ENCODE measurements around the gene ZNF503. TPM values are rescaled to one million over a fixed set of nuclear protein-coding genes. Genes with fewer than 3 reads are reported as not detected.

The ZNF503 gene, protein sequence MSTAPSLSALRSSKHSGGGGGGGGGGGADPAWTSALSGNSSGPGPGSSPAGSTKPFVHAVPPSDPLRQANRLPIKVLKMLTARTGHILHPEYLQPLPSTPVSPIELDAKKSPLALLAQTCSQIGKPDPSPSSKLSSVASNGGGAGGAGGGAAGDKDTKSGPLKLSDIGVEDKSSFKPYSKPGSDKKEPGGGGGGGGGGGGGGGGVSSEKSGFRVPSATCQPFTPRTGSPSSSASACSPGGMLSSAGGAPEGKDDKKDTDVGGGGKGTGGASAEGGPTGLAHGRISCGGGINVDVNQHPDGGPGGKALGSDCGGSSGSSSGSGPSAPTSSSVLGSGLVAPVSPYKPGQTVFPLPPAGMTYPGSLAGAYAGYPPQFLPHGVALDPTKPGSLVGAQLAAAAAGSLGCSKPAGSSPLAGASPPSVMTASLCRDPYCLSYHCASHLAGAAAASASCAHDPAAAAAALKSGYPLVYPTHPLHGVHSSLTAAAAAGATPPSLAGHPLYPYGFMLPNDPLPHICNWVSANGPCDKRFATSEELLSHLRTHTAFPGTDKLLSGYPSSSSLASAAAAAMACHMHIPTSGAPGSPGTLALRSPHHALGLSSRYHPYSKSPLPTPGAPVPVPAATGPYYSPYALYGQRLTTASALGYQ
- 10 to 100 TPM in 1 of 3 donors, 1 to 10 TPM in 2; 3.7 to 32.3 (median 6.1) TPM for total RNA-seq
- long read RNA-seq, donor 1, transcript ZNF503-201 (2 exons, 3,347 nt): major isoform, 15 of 36 reads
- long read RNA-seq, donor 1, partial matches to known transcripts: 20 of 36 reads
- long read RNA-seq, donor 1, other reads (novel, unspliced or antisense): 1 of 36 reads
- long read RNA-seq, donor 2, partial matches to known transcripts: 0 of 1 reads
- long read RNA-seq, donor 2, other reads (novel, unspliced or antisense): 1 of 1 reads

DNA sequence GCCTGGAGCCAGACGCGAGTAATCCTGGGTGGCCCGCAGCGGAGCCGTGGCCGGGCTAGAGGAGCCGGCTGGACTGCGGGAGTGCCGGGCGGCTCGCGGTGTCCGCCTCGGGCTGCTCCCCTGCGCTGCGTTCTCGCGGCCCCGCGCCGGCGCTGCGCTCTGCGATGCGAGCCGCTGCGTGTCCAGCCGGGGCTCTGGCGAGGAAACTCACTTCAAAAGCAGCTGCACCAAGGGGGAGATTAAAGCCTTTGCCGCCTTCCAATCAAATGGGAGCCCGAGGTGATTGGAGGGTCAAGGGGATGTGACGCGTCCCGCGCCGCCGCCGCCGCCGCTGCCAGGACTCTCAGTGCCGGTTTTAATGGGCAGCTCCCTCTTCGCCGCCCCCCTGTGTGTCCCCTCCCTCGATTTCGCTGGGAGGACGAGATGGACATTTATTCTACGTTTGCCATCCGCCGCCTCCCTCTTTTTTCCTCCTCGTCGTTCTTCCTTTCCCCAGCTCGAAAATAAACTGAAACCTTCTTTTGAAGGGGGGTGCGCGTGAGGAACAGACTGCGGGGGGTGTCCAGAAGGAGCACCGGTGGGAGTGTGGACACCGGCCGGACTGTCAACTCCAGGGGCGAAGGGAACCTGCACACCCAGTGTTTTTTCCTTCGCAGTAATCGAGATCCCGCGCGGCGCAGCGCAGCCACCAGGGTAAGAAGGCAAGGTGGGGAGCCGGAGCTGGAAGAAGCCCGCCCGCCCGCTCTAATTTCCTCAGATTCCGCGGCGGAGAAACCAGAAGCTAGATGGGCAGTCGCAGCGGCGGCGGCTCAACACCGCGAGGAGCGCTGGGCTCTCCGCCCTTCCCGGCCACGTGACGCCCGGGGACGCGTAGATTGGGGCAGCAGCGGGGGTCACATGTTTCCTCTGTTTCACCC, at the start of gene ZNF503:
Gene ZNF503, minus strand, starts transcription at position 196 of the 917 bp plus-strand sequence. CDS start 345 bp downstream, outside the sequence.
- intact Hi-C loops (cut with DNase I, micrococcal nuclease): loop anchor here (5.0 to 10.0 kb wide), 3 partner anchors 103 to 635 kb away; no protein-coding TSS in a partner anchor
- peak; percentile 94 to 95 (median 95) for DNase-seq
- Histone ChIP-seq H3K9me3 (no peaks in the 10 kb centered on the region), H3K4me1 (ENCODE audit: low read depth) (peaks cover 15% of the 10 kb centered on the region), H3K4me3 (peak within 1 kb of the TSS; percentile 57), H3K36me3 (ENCODE audit: low read depth) (no peaks in the 10 kb centered on the region)
- ATAC-seq: peak; percentile 75
- TF ChIP-seq, protein P1, sequence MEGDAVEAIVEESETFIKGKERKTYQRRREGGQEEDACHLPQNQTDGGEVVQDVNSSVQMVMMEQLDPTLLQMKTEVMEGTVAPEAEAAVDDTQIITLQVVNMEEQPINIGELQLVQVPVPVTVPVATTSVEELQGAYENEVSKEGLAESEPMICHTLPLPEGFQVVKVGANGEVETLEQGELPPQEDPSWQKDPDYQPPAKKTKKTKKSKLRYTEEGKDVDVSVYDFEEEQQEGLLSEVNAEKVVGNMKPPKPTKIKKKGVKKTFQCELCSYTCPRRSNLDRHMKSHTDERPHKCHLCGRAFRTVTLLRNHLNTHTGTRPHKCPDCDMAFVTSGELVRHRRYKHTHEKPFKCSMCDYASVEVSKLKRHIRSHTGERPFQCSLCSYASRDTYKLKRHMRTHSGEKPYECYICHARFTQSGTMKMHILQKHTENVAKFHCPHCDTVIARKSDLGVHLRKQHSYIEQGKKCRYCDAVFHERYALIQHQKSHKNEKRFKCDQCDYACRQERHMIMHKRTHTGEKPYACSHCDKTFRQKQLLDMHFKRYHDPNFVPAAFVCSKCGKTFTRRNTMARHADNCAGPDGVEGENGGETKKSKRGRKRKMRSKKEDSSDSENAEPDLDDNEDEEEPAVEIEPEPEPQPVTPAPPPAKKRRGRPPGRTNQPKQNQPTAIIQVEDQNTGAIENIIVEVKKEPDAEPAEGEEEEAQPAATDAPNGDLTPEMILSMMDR (IDR thresholded peaks at IDR 0.05): no peak

DNA sequence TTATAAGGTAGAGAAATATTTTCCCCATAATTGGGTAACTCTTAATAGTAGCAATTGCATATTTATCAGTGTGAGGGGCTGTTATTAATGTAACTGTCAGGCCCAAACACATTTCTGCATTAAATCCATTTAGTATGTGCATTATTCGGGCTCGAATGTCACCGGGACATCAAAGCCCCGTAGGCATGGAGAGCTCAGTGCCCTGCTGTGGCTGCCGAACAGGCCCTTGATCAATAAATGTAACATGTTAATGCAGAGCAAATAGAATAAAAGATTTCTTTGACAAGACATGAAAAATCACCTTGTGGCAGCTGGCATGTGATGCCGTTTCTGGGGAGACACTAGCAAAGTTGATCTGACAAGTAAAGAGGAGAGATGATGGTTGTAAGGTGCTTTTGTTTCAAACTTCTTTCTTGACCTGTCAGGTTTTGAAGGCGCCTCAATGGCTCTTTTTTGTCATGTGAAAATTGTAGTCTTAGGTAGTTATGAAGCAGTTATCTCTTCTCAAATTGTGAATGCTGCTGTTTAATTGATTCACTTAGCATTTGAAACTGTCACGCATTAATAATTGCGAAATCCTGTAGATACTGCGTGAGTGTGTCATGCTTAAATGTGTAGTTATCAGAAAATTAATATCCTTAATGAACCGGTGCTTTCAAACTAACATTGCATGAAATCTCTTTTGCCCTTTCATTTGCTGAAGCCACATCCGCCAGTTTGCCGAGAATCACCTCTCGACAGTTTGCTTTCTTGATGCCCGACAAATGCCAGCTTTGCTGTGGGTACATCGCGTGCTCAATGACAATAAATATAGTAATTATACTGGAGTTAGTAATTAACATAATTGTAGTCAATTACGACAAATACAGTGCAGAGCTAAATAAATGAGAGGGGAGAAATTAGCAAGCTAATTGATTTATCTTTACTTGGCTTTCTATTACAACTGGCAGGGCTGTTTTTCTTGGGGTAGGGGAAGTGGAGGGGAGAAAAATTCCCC, 49.4 kb upstream of the ZNF503 start:
- DNase-seq (no peak), ATAC-seq (no peak)
- TF ChIP-seq, protein P1 (IDR thresholded peaks at IDR 0.05): no peak
- Histone ChIP-seq H3K4me1 (ENCODE audit: low read depth) (peaks cover 20% of the 10 kb centered on the region), H3K36me3 (ENCODE audit: low read depth) (no peaks in the 10 kb centered on the region), H3K9me3 (no peaks in the 10 kb centered on the region), H3K4me3 (no peak overlapping the region)
- intact Hi-C loops (cut with DNase I, micrococcal nuclease): no loop called here

DNA sequence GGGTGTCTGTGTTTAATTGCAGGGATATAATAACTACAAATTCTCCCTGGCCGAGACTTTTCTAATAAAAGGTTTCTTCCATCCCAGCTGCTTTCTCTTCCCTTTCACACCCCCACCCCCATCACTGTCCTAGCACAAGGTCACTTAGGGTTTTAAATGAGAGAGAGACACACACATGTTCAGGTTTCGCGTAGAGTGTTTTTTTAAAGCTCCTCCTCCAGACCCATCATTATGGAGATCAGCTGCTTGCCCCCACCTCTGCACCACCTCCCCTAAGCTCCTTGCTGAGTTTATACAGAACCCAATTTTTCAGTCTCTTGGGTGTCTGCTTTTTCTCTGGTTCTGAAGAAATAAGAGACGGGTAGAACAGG, 48.5 kb upstream of the ZNF503 start:
- TF ChIP-seq, protein P1 (IDR thresholded peaks at IDR 0.05): no peak
- DNase-seq (no peak), ATAC-seq (no peak)
- H3K4me1 ChIP-seq (ENCODE audit: low read depth): peaks cover 20% of the 10 kb centered on the region
- H3K4me3 ChIP-seq: no peak overlapping the region
- H3K9me3 ChIP-seq: no peaks in the 10 kb centered on the region
- H3K36me3 ChIP-seq (ENCODE audit: low read depth): no peaks in the 10 kb centered on the region
- intact Hi-C loops (cut with DNase I, micrococcal nuclease): no loop called here

DNA sequence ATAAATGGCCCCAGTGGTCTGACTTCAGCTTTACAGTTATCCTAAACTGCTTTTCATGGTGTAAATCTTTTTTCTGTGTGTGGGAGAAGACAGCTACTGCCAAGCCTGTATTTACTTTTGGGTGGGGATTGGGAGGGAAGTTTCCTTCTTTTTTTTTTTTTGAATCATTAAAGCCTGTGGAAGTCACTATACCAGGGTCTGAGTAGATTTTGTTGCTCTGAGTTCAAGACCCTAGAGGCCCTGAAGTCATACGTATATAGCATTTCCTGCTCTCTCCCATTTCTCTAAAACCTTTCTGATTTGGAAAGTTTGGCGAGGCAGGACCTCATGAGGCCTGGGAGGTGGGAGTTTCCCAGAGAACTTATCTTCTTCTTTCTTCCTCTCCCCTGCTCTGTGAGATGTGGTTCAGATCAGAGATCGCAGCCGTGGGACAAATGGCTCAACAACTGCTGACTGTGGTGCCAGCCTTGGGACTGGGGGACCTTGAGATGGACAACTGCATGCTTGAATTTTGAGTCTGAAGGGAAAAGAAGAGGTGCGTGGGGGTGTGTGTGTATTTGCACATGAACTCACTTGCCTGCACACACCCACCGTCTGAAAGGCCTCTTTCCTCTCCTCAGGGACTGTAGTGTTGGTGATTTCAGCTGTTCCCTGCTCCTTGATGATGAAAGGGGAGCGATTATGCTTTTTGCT, 48.0 kb upstream of the ZNF503 start:
- ATAC-seq: peak; percentile 63
- no peaks in the 10 kb centered on the region for H3K9me3 ChIP-seq
- peaks cover 20% of the 10 kb centered on the region for H3K4me1 ChIP-seq (ENCODE audit: low read depth)
- no peaks in the 10 kb centered on the region for H3K36me3 ChIP-seq (ENCODE audit: low read depth)
- intact Hi-C loops (cut with DNase I, micrococcal nuclease): no loop called here
- no peak overlapping the region for H3K4me3 ChIP-seq
- no peak for DNase-seq
- TF ChIP-seq, protein P1 (IDR thresholded peaks at IDR 0.05): no peak
